Endothelial cell (in vitro differentiated cells): ENCODE data around the gene DTYMK. TPM values are rescaled to one million over a fixed set of nuclear protein-coding genes. Genes with fewer than 3 reads are reported as not detected.

ENCODE experiments used
- DNase-seq: peaks from one replicate; pipeline ENCODE4 v3.0.0; 2021; ENCODE audit warnings: low spot score
- H3K27ac Mint-ChIP-seq: one replicate; pipeline ENCODE4 v1.8.0; 2021; ENCODE audit warnings: mixed read lengths, inconsistent platforms; ENCODE audit not compliant: unreplicated experiment
- H3K27me3 Mint-ChIP-seq: one replicate; pipeline ENCODE4 v1.8.0; 2021; ENCODE audit warnings: mild to moderate bottlenecking, moderate library complexity, mixed read lengths, inconsistent platforms; ENCODE audit not compliant: unreplicated experiment
- H3K36me3 Mint-ChIP-seq: one replicate; pipeline ENCODE4 v1.8.0; 2021; ENCODE audit warnings: mild to moderate bottlenecking, low read depth, mixed read lengths, inconsistent platforms; ENCODE audit not compliant: unreplicated experiment
- H3K4me1 Mint-ChIP-seq: one replicate; pipeline ENCODE4 v1.8.0; 2021; ENCODE audit warnings: mild to moderate bottlenecking, mixed read lengths, inconsistent platforms; ENCODE audit not compliant: unreplicated experiment
- H3K4me3 Mint-ChIP-seq: one replicate; pipeline ENCODE4 v1.8.0; 2021; ENCODE audit warnings: mild to moderate bottlenecking, mixed read lengths, inconsistent platforms; ENCODE audit not compliant: unreplicated experiment
- H3K9me3 Mint-ChIP-seq: one replicate; pipeline ENCODE4 v1.8.0; 2021; ENCODE audit warnings: mixed read lengths, inconsistent platforms; ENCODE audit not compliant: unreplicated experiment
- total RNA-seq: library from RNA; stranded (reverse); fragmentation: NEBNext Ultra II Directional; extraction: Animal tissue kit (Norgen Biotek cat#: 25700); gene quantifications from one replicate; pipeline ENCODE4 v1.2.1, GENCODE V29; 2021; ENCODE audit not compliant: unreplicated experiment
- TF ChIP-seq, protein P1 (sequence below): fragments of 200-600 bp; sonication (generic); IDR thresholded peaks from one replicate; pipeline ENCODE4 v1.5.0; 2021; ENCODE audit warnings: antibody characterized with exemption; ENCODE audit not compliant: unreplicated experiment

Gene DTYMK
- total RNA-seq, 1 donor from 2014 or later: 42.3 TPM

DNA sequence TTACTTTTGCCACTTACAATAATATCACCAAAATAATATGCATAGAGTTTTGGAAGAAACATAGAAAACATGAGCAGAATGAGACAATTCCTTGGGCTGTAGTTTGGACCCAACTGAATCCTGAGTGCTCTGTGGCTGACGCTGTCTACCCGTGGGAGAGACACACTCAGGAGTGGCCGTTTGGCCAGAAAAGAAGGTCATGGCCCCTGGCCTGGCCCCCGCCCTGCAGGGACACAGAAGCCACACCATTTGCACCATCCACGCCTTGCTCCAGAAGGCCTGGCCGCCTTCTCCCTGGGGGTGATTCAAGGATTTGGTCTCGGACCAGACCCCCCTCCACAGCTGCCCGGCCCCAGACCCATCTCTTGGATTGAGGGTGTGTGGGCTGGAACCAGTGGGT lies 41.4 kb upstream of the DTYMK start:
- TF ChIP-seq, protein P1, sequence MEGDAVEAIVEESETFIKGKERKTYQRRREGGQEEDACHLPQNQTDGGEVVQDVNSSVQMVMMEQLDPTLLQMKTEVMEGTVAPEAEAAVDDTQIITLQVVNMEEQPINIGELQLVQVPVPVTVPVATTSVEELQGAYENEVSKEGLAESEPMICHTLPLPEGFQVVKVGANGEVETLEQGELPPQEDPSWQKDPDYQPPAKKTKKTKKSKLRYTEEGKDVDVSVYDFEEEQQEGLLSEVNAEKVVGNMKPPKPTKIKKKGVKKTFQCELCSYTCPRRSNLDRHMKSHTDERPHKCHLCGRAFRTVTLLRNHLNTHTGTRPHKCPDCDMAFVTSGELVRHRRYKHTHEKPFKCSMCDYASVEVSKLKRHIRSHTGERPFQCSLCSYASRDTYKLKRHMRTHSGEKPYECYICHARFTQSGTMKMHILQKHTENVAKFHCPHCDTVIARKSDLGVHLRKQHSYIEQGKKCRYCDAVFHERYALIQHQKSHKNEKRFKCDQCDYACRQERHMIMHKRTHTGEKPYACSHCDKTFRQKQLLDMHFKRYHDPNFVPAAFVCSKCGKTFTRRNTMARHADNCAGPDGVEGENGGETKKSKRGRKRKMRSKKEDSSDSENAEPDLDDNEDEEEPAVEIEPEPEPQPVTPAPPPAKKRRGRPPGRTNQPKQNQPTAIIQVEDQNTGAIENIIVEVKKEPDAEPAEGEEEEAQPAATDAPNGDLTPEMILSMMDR: no peak
- no peaks in the 10 kb centered on the region for H3K9me3 Mint-ChIP-seq
- no peak for DNase-seq
- no peak overlapping the region for H3K27ac Mint-ChIP-seq
- peaks cover 6% of the 10 kb centered on the region for H3K4me1 Mint-ChIP-seq
- H3K4me3 Mint-ChIP-seq: no peak overlapping the region
- H3K27me3 Mint-ChIP-seq: peaks cover 7% of the 10 kb centered on the region
- H3K36me3 Mint-ChIP-seq: peaks cover 11% of the 10 kb centered on the region

DNA sequence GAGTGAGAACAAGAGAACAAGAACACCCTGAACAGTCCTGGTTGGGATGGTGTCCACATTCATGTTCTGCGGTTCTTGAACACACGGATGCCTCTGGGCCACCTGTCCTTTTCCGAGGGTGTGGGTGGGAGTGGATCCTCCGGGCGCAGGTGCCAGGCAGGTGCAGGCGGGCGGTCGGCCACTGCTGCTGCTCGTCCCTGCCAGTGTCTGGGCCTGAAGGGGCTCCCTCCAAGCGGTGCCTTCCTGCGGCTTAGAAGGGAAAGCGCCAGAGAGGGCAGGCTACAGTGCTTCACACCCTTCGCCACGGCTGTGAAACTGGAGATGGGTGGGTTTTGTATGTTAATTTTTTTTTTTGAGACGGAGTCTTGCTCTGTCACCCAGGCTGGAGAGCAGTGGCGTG lies 39.8 kb upstream of the DTYMK start:
- TF ChIP-seq, protein P1: no peak
- Mint-ChIP-seq H3K27ac (no peak overlapping the region), H3K27me3 (peaks cover 4% of the 10 kb centered on the region), H3K36me3 (peaks cover 23% of the 10 kb centered on the region), H3K4me3 (no peak overlapping the region), H3K9me3 (peaks cover 4% of the 10 kb centered on the region), H3K4me1 (peaks cover 6% of the 10 kb centered on the region)
- DNase-seq: no peak

DNA sequence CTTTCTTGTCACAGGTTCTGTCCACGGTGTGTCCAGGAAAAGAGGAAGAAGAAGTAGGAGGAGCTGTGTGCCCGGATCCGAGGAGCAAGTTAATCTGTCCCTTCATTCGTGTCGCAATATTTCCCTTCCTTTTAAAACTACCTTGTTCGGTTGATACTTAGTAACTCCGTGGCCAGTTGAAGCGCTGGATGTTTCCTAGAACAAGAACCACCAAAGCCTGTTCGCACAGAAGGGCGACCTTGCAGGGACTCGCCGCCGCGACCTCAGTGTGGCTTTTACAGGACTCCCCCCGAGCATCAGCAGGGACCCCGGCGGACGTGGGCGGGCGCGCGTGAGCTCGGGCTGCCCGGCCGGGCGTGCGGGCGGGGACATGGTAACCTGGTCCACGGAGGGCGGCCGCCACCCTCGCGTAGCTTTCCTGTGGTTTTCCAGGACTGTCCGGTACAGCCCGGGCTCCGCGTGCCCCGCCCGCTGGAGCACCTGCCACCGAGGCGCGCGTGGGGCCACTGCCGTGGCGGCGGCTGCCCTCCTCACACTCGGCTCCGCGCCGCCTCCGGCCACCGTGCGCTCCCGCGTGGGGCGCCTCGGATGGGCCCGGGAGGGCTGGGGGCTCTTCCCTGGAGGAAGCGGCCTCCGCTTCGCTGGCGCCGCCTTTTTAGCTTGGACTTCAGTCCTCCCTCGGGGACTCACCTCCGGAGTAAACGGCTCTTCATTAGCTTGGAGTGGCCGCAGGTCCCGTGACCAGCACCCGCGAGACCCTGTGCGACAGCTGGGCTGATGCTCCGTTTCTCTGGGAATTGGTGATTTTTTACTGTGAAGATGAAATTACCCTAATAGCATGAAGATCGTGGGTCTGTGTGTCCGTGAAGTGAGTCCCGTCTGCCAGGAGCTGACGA lies 38.6 kb upstream of the DTYMK start:
- TF ChIP-seq, protein P1: no peak
- H3K4me1 Mint-ChIP-seq: peaks cover 2% of the 10 kb centered on the region
- no peak overlapping the region for H3K4me3 Mint-ChIP-seq
- peaks cover 4% of the 10 kb centered on the region for H3K9me3 Mint-ChIP-seq
- H3K36me3 Mint-ChIP-seq: peaks cover 30% of the 10 kb centered on the region
- no peak overlapping the region for H3K27ac Mint-ChIP-seq
- DNase-seq: no peak
- peaks cover 4% of the 10 kb centered on the region for H3K27me3 Mint-ChIP-seq

DNA sequence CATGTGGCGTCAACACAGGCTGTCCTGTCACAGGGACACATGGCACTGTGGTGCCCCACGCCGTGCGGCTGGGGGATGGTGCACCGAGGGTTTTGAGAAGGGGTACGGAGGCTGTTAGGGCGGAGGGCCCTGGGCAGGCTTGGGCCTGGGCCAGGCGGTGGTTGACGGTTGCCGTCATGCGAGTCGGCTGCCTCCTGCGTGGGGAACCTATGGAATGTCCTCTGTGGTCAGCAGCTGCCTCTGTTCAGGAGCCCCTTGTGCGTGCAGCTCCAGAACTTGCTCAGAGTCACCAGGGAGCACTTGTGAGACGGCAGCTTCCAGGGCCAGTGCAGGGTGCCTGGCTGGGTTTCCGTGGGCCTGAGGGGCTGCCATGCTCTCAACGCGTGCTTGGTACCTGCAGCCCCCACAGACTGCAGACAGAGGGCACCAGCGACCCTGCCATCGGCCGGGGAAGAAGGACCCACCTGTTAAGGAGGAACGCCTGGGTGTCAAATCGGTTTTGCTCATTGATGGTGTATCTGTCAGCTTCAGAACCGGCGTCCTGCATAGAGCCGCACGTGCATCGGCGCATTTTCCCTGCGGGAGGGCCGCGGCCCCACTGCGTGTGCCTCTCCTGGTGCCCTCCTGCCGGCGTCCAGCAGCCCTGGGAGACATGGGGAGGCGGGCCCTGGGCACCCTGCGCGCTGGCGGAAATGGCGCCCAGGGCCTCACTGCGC lies 37.8 kb upstream of the DTYMK start:
- Mint-ChIP-seq H3K27me3 (peaks cover 4% of the 10 kb centered on the region), H3K27ac (no peak overlapping the region), H3K36me3 (peaks cover 30% of the 10 kb centered on the region), H3K4me3 (no peak overlapping the region), H3K9me3 (peaks cover 4% of the 10 kb centered on the region), H3K4me1 (peaks cover 7% of the 10 kb centered on the region)
- TF ChIP-seq, protein P1: no peak
- no peak for DNase-seq

DNA sequence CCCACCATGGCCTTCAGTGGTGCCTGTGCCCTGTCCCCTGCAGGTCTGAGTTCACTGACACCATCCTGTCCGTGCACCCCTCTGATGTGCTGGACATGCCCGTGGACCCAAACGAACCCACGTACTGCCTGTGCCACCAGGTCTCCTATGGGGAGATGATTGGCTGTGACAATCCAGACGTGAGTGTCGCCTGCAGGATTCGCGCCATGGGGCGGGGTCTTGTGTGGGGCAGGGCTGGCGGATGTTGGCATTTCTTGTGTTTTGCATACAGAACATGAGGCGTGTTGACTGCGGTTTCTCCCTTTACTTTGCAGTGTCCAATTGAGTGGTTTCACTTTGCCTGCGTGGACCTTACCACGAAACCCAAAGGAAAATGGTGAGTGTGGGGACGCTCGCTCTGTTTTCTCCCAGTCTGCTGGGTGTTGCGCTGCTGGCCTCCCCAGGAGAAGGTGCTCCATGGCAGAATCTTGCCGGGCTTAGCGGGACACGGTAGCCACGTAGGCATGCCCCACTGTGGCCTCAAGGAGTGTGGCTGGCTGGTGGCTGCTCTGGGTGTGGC lies 36.4 kb upstream of the DTYMK start:
- TF ChIP-seq, protein P1: no peak
- Mint-ChIP-seq H3K4me3 (peak overlapping the region; percentile 54), H3K27ac (no peak overlapping the region), H3K36me3 (peaks cover 30% of the 10 kb centered on the region), H3K4me1 (peaks cover 7% of the 10 kb centered on the region), H3K9me3 (peaks cover 4% of the 10 kb centered on the region), H3K27me3 (peaks cover 4% of the 10 kb centered on the region)
- no peak for DNase-seq
